ENCODE data around the gene GPR143.
A peak's percentile ranks its signal among the peaks of the same experiment; 100 is the strongest.

GPR143 gene

GRCh38 chrX:9707306-9708033, 58.2 kb downstream of the GPR143 start:
- no peak for DNase-seq

- DNase-seq, result no peak
Observed at GRCh38 chrX:9706421-9706820, 59.2 kb downstream of the GPR143 start.

DNA sequence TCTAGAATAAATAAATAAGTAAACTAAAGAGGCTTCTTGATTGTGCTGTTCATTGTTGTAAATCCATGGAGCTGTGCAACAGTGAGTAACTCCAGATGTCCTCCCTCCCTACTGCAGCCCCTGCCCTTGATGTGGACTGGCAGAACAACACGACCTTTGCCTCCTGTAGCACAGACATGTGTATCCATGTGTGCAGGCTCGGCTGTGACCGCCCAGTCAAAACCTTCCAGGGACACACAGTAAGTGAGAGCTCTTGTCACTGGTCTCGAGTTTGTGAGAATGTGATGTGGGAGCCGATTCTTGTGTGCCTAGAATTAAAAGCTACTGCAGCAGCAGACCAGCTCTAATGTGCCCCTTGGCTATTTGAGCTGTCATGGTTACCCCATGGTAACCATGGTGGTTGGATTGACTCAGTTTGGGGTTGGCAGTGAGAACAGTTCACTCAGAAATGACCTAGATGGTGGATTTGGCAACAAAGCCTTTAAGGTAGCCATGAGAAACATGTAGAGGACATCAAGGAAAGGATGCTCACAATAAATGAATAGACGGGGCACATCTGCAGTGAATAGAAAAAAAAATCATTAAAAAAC, 60.7 kb downstream of the GPR143 start:
- no peak for DNase-seq

- DNase-seq, result no peak
Observed at GRCh38 chrX:9703406-9703805, 62.2 kb downstream of the GPR143 start.

DNA sequence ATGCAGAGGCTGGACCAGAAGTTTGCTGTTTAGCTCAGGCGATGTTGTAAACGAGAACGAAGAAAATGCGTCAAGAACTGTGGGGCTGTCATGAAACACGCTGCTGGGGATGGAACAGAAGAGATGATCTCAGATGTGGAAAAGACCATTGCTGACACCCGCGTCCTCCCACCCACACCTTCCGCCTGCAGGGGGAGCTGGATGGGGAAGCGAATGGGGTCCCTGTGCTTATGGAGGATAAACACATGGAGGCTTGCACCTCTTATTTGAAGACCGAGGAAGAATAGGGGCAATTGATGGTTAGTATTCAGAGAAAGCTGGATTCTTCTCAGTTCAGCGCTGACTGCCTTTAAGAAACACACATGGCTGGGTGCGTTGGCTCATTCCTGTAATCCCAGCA, 63.9 kb downstream of the GPR143 start:
- no peak for DNase-seq

DNA sequence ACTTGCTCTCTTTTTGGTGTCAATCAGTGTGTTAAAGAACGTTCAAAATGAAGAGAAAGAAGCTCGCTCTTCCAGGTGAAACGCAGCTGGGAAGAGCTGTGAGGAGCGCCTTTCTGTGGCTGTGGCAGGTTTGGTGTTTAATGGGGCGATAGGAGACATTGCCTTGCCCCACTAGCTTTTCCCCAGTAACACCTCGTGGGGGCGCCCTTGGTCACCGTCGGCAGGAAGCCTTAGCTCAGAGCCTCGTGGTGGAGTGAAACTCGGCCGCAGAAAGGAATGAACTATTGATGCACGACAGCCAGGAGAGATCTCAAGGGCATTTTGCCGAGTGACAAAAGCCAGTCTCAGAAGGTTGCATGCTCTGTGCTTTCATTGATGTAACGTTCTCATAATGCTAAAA, 65.1 kb downstream of the GPR143 start:
- DNase-seq, result no peak

- DNase-seq, result no peak
Observed at GRCh38 chrX:9698576-9698975, 67.1 kb downstream of the GPR143 start.

DNA sequence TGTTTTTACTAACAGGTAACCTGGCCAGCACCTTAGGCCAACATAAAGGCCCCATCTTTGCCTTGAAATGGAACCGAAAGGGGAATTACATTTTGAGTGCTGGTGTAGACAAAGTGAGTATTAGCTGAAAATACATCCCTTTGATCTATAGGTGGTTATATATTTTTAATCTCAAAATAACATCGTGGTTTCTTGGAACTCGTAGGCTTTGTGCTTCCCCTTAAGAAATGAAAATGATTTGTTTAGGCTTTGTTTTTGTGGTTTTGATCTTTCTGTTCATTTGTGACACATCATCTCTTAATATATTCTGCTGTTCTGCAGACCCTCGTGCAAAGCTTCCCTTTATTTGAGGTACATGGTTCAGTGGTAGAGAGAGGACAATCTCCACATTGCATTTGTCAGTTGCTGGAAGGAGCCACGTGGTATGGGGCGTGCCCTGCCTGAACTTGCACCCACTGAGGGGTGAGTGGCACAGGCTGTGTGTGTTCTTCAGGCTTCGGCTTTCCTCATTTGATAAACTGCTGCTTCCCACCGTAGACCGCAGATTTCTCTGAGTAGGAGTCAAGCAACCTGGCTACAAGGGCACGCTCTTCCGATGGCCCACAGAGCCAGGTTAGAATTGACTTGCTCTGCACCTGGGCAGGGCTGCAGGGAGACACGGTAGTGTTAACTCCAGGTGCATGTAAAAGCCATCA, 72.2 kb downstream of the GPR143 start:
- DNase-seq, result no peak

GRCh38 chrX:9690046-9690445, 75.6 kb downstream of the GPR143 start:
- DNase-seq, result no peak

- no peak for DNase-seq
Observed at GRCh38 chrX:9688833-9689232, 76.8 kb downstream of the GPR143 start.

- no peak for DNase-seq
Observed at GRCh38 chrX:9687899-9688298, 77.7 kb downstream of the GPR143 start.

GRCh38 chrX:9683350-9683749, 82.3 kb downstream of the GPR143 start:
- DNase-seq, result no peak

DNA sequence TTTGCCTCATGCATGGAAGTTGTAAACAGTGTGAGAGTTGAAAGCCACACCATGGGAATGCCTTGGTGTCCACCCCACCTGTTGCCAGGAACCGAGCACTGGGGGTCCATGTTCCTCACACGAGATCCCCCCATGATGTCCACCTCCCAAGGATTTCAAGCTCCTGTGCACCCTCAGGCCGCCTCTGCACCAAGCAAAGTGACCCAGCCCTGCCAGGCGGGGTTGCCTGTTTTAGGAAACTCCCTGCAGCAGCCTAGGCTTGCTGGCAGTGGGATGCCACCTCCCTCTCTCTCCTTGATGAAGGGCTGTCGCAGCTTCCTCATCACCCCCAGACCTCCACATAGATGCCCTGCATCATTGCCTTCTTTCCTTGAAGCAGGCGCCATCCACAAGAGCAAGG, 82.8 kb downstream of the GPR143 start:
- no peak for DNase-seq

- DNase-seq, result no peak
Observed at GRCh38 chrX:9682456-9682855, 83.2 kb downstream of the GPR143 start.

GRCh38 chrX:9681422-9681821, 84.2 kb downstream of the GPR143 start:
- DNase-seq, result no peak

DNA sequence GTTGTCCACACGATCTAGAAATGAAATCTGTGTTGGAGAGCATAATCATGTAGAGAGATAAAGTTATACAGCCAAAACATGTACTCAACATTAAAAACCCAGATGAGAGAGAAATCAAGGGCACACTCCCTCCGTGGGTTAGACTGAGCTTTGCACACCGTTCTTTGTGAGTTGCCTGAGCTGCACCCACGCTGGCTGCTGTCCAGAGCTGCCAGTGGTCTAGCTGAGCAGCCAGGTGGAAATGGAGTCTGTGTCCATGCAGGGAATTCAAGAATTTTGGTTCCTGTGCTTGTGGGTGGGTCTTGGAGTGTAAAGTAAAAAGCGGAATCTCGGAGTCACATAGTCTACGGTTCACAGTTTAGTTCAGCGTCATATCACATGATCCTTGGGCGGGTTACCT, 84.6 kb downstream of the GPR143 start:
- no peak for DNase-seq

DNA sequence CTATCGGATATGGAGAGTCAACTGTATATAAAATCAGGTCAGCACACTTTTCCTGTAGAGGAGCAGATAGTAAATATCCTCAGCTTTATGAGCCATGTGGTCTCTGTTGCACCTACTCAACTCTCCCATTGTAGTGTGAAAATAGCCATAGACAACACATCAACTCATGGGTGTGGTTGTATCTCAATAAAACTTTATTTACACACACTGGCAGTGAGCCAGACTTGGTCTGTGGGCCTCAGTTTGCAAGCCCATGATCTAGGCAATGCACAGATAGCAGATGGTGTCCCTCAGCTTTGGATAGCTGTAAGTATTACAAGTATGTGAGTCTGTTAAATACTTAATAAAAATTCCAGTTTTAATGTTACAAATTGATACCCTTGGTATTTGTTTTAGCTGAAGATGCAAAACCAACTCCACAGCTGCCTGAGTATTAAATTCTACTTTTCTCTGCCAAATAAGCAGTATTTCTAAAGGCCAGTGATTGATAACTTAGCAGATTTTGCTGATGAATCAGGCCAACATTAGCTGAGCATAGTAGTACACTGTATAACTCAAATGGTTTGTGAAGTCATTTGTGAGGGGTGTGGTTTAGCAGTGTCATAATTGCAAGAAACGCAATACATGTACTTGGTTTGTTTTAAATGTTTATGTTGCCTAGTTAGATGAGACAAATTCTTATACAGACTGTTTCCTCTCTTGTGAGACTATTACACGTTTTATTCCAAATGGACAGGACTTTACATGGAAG, 87.3 kb downstream of the GPR143 start:
- no peak for DNase-seq

DNA sequence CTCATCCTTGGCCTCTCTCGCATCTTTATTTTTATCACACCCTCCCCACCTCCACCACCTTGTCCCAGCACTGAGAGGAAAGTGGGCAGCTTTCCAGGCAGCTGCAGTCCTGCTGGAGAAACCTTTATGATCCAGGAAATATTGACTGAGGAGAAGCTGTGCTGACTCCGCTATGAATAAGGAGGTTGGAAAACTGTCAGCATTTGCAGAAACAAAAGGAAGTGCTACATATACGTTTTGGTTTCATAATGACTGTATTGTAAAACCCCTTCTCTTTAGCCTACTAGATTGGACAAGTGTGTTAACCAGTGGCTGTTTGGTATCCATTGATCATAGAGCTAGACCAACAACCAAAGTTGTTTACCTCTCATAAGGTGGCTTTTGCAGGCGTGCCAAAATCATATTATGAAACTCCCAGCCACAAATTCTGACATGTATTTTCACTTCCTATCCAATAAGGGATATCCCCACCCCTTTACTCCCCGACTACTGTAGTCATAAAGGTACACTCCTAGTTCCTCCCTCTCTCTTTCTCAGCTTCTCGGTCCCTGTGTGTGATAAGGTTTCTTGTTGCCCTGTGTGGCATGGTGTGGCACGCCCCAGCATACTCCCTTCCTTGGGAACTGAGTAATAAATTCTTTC, 88.4 kb downstream of the GPR143 start:
- DNase-seq, result peak; percentile 32

- no peak for DNase-seq
Observed at GRCh38 chrX:9676738-9677097, 88.9 kb downstream of the GPR143 start.

DNA sequence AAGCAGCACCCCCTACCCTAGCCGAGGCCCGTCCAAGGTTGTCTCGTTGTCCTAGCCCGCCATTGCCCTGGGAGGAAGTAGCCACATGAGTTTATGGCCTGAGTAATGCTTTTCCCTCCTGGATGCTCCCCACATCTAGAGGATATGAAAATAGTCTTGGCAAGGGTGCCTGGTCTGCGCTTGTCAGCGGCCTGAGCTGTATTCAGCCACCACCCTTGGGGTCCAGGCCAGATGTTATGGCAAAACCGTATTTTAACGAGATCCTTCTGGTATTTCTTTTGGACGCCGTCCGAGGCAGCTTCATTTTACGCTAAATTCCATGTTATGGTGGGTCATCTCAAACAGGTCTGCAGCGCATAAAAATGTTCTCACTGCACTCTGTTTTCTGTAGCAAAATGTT, 89.3 kb downstream of the GPR143 start:
- DNase-seq, result no peak

Data from CD4-positive, alpha-beta T cell treated with Interleukin-21 for 1 hour (primary cell).